ENCODE measurements around the gene MGAT4C.
"Not testable (repeated sequence)": the region's sequence is repeated elsewhere in the genome, so short reads cannot be mapped to it uniquely, and the experiment has no call there.

MGAT4C gene

DNA sequence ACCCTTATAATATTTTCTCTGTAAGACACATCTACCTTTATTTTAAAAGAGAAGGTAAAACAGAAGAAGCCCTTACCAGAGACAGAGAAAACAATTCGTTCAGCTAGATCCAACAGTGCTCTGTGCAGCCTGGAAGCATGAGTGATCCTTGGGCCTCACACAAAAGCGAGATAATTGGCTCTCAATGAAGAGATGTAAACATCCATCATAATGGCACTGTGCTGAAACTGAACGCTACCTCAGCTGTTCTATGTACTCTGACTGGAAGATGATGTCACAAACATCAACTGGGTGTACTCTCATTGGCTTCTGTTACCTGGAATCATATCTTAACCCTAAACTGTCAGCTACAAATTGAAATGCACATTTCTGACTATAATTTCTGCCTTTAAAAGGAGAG, at the start of gene MGAT4C:
TSS of gene MGAT4C (minus strand) at position 229 of the 400 bp plus-strand sequence.
- no peak for DNase-seq (ENCODE audit: low read depth in 2 of 2, low spot score in 1 of 2)

DNA sequence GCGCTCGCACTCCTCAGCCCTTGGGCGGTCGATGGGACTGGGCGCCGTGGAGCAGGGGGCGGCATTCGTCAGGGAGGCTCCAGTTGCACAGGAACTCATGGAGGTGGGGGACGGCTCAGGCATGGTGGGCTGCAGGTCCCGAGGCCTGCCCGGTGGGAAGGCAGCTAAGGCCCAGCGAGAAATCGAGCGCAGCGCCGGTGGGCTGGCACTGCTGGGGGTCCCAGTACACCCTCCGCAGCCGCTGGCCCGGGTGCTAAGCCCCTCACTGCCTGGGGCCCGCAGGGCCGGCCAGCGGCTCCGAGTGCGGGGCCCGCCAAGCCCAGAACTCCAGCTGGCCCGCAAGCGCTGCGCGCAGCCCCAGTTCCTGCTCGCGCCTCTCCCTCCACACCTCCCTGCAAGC, 40.2 kb upstream of the MGAT4C start:
- not testable (repeated sequence) for DNase-seq (ENCODE audit: low read depth in 2 of 2, low spot score in 1 of 2)

DNA sequence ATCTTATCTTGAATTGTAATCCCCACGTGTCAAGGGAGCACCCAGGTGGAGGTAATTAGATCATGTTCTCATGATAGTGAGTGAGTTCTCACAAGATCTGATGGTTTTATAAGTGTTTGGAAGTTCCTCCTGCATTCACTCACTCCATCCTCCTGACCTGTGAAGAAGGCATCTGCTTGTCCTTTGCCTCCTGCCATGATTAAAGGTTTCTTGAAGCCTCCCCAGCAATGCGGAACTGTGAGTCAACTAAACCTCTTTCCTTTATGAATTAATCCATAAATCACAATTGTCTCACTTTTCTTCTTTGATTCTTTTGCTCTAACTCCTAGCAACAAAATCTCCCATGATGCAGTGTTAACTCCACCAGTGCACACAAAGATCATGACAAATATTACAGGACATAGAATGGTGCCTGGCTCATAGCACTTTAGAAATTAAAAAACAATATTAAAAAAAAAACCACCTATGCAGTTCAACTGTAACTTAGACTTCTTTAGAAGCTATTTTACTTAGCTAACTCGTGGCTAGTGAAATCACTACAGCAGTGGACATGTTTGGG, 37.6 kb upstream of the MGAT4C start:
- no peak for DNase-seq (ENCODE audit: low read depth in 2 of 2, low spot score in 1 of 2)

DNA sequence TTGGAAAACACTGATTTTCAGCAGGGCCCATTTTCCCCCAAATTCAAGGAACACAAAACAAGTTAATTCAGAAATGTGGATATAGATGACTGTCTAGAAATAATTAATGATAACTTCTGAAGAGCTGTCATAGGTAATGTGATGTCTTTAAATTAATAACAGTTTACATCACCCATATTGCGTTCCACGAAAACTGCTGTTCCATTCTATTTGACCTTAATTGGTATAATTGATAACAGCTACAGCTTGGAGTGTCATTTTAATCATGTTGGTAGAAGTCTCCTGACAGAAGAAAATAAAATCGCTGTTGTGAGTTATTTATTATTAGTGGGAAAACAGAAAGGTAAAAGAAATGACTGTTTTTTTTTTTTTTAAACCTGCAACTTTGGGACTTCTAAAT, 36.3 kb upstream of the MGAT4C start:
- no peak for DNase-seq (ENCODE audit: low read depth in 2 of 2, low spot score in 1 of 2)

DNA sequence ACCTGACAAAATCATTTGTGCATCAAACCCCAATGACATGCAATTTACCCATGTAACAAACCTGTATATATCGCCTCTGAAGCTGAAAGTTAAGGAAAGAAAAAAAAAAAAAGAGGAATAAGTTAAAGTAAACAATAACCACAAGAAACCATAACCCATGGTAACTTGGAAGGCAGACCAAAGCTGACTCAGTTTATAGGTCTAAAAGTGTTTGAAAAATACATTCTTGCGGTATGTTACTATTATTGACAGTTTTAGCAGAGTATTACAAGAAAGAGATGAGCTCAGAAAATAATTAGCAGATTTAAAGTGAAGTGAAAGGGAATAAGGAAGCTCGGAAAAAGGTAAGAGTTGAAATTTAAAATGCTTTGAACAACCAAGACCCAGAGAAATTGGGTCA, 34.4 kb upstream of the MGAT4C start:
- no peak for DNase-seq (ENCODE audit: low read depth in 2 of 2, low spot score in 1 of 2)

DNA sequence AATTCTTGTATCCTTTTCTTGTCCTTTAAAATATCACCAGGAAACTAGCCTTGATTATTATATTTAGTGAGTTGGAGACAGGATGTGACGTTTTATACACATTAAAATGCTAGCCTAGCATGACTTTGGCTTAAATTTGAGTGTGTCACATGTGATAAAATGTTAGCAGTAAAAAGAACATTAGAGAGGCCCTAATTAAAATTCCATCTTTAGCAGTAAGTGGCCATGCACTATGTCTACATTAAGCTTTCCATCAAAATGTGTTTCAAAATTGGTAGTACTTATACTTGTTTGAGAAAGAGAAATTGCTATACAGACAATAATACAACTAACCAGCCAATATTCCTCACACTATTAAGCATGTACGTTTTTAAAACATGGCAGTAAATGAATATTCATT, 29.9 kb upstream of the MGAT4C start:
- DNase-seq (ENCODE audit: low read depth in 2 of 2, low spot score in 1 of 2) = no peak

DNA sequence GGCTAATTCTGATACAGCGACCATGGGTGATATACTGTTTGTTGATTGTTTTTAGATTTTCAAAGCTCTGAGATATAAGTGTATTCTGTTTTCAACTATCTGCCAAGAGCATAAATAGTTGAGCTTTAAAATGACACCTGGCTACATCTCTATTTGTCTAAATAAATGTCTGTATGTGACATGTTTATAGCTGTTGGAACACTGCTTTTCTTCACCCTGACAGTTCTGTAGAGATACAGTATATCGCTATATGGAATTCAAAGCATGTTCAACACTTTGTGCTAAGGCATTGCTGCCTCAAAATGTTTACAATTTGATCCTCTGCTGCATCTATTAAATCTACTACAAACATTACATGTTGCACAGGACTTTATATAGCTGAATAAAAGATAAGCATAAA, 27.4 kb upstream of the MGAT4C start:
- DNase-seq (ENCODE audit: low read depth in 2 of 2, low spot score in 1 of 2) = no peak

DNA sequence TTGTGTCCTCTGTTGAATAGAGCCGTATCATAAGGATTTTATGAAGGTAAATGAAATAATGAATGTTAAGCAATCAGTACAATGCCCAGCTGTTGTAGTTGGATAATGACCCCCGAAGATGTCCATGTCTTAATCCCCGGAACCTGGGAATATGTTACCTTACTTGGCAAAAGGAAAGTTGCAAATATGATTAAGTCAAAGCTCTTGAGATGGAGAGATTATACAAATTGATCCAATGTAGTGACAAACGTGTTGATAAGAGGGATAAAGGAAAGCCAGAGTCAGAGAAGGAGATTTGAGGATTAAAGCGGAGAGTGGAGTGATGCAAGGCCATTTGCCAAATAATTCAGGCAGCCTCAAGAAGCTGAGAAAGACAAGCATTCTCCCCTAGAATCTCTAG, 19.2 kb upstream of the MGAT4C start:
- DNase-seq (ENCODE audit: low read depth in 2 of 2, low spot score in 1 of 2) = no peak

DNA sequence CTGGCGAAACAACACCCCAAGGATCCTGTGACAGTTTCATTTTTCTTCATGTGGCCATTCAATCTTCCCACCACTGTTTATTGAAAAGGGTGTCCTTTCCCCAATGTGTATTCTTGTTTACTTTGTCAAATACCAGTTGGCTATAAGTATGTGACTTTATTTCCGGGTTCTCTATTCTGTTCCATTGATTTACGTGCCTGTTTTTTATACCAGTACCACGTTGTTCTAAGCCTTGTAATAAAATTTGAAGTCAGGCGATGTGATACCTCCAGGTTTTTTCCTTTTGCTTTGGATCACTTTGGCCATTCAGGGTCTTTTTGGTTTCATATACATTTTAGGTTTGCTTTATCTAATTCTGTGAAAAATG, 9.1 kb upstream of the MGAT4C start:
- no peak for DNase-seq (ENCODE audit: low read depth in 2 of 2, low spot score in 1 of 2)

DNA sequence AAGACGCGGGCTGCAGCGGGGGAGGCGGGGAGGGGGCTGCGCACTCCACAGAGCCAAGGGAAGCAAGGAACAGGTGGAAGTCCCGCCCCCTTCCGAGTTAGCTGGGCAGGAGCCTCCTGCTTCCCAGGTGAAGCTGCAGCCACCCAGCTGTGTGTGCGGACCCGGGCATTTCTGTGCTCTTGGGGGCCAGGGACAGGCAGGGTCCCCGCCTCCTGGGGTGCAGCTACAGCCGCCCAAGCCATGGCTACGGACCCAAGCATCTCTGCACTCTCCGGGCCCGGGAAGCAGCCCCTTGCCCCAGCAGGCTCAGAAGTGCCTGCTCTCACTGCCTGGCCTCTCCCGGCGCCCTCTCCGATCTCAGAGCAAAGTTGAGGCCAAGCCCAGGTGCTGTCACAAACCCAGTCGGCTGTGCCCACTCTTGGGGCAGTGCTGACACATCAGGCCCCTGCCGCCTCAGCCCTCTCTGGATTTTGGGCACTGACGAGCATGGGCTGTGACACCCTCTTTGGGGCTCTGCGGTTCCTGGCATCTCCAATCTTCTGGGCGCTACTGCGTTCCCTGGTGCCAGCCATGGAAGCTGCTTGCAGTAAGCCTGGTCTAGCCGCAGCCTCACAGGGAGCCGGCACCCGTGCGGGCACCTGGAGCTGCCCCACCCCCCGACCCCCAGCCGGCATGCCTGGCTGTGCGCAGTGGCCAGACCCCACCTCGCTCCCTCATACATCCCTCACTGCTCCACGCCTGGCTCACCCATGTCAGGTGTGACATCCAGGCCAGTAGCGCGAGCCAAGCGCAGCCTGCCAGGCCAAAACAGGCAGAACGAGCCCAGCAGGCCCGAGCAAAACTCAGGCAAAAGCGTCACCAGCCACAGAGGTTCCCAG, 8.5 kb upstream of the MGAT4C start:
- no peak for DNase-seq (ENCODE audit: low read depth in 2 of 2, low spot score in 1 of 2)

DNA sequence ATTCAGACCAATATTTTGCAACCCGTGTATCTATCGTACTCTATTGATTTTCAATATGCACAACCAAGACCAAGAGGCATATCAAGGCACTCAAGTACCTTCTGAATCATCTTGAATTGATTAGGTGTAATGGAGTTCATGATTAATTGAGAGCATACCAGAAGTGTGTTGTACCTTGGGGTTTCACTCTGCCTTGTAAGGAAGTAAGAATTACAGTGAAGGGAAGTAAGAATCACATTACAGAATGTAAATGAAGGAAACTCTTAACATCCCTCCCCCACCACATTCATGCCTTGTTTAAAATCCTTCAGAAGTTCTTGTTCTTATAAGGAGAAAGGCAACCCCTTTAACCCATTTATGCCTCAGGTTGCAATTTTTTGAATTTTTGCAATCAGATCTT, 5.4 kb upstream of the MGAT4C start:
- no peak for DNase-seq (ENCODE audit: low read depth in 2 of 2, low spot score in 1 of 2)

DNA sequence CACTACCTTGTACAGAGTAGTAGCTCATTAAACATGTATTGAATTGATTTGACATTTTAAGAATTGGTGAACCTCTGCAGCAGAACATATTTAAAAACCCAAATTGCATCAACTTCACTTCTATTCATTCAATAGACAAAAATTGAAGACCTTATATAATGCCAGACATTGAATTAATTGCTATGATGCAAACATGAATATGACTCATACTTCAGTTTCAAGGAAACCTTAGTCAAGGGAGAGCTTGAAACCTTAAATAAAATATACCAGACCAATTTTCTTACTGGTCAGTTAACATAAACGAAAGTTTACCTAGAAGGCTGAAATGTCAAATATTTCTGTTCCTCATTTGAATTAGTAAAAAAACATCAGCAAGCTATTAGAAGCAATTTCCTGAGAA, 5.0 kb upstream of the MGAT4C start:
- no peak for DNase-seq (ENCODE audit: low read depth in 2 of 2, low spot score in 1 of 2)

DNA sequence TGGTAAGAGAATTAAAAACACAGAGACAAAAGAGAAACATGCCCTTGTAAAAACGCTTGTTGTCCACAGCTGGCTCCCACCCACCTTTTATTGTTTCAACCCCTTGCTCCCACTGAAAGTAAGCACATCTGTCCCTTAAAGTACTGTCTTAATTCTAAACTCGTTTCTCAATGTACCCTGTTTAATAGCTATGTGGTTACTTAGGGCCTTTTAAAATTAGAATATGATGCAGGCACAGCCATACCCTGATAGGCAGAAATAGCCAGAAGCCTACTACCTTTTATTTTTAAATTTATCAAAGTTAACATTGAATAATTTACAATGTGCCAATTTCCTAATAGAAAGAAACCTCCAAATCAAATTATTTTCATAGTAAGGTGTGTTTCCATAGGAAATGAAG, 4.0 kb upstream of the MGAT4C start:
- DNase-seq (ENCODE audit: low read depth in 2 of 2, low spot score in 1 of 2) = no peak

DNA sequence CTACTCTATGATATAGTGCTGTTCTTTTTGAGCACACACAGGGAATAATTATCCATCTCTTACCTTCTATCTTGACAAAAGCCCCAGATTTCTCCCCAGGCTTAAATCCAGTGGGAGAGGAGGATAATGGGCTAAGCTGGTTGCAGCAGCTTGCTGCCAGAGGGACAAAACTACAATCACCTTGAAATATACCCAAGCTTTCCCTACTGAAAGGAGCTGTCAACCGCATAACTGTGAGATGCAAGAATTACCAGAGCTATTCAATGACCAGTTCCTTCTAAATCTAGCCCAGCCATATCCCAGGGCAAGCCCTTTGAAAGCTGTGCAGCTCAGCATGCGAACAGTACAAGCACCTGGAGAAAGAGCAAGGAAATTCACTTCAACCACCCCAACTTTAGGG, 943 bp upstream of the MGAT4C start:
- no peak for DNase-seq (ENCODE audit: low read depth in 2 of 2, low spot score in 1 of 2)

DNA sequence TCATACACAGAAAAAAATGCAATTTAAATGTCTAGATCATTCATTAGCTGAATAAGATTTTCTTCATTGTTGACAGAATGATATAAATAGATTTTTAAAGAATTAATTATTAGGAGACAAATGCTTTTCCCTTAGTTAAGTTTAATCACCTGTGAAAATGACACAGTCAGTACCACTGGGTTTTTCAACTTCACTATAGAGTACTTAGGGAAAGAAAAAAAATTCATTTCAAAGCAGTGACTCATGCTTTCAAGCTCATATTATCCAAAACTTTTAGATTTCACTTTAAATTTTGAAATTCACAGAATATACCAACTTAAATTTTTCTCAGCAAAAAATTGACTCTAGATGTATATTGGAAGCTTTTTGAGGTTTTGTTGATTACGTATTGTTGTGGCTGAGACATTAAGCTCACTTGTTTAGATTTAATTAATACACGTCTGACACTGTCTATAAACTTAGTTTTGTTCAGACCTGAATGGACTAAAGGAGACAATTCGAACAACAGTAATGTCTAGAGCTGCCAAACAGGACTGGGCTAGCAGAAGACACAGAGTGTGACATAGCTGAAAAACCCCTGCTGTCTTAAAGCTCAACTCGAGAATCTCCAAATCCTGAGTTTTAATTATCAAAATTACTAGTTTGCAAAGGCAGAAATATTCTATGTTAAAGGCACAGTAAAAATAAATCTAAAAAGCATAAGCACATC, 1.6 kb downstream of the MGAT4C start:
- DNase-seq (ENCODE audit: low read depth in 2 of 2, low spot score in 1 of 2) = no peak

DNA sequence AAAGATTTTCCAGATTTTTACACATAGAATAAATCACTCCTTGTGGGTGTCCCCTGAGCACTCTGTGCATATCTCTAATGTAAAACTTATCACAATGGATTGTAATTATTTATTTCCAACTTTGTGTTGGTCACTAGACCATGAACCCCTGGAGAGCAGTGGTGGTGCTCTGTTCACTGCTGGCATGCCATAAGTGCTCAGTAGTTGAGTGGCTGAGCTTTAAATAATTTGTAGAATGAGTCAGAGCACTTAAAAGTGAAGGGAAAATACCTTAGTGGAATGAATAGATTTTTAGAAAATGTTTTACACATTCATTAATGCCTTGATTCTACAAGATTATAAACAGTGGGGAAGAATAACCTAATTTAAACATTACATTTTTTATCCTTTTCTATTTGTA, 6.3 kb downstream of the MGAT4C start:
- DNase-seq (ENCODE audit: low read depth in 2 of 2, low spot score in 1 of 2) = no peak

DNA sequence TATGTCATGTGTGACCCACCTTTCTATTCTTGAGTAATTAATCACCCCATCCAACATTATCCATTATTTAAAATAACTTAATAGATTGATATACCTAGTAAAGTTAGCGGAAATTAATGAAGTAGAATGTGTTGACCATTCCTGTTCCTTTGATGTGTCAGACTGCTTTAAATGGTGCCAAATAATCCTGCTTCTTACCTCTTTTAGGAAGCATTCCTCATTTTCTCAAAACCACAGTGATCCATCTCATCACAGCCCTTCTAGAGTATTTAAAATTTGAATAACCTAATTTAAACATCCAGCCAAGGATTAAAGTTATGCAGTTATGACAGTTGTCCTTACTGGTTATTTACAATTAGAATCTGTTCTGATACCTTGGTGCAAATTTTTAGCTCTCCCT, 6.9 kb downstream of the MGAT4C start:
- no peak for DNase-seq (ENCODE audit: low read depth in 2 of 2, low spot score in 1 of 2)

DNA sequence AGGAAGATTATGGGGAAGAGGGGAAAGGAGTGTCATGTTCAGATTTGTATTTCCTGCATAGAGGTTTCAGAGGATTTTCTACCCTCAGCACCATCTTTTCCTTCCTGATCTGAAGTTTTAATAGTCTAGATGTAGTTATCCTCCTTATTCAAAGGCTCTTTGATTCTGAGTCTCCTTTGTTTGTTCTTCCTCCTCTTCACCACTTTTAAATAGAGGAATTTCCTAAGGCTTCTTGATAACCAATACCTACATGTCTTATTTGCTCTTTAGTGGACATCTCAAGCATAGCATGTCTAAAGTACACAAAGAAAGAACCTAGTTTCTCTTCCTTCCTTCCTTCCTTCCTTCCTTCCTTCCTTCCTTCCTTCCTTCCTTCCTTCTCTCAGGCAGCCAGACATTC, 8.3 kb downstream of the MGAT4C start:
- DNase-seq (ENCODE audit: low read depth in 2 of 2, low spot score in 1 of 2) = no peak

DNA sequence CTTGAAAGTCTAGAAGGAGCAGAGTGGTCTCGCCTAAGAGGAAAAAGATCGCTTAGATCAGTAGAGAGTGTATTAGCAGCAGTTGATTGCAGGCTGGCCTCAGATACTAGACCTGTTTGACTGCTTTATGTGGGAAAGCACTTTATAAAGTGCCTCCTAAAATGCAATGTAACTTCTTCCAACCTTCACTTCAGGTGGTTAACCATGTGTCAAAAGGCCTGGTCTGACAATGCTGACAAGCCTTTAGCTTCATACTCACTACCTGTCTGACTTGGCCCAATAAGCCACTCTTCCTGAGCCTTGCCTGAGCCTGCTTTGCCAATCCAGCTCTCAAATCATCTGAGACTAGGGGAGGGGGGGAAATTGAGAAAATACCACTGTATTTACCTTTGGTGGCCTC, 14.6 kb downstream of the MGAT4C start:
- no peak for DNase-seq (ENCODE audit: low read depth in 2 of 2, low spot score in 1 of 2)

DNA sequence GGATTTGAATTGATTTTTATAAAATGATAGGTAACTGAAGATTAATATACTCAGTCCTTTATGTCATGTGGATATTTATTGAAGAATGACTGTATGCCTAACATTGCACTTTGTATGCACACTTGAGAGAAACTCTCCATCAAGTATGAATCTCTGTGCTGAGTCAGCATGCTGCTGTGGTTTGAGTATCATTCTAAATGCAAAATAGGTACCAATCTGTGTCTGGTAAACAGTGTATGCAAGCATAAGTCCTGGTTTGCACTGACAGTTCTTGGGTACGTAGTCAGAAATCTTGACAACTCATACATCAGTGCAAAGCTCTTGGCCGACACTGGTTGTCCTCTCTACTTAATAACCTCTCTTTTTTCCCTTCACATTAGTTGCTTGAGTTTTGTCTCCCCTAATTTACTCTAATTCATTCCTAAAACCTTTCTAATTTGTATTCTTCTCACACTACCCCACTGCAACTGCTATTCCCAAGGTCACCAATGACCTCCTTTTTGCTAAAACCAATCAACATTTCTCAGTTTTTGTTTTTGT, 21.8 kb downstream of the MGAT4C start:
- DNase-seq (ENCODE audit: low read depth in 2 of 2, low spot score in 1 of 2) = no peak

DNA sequence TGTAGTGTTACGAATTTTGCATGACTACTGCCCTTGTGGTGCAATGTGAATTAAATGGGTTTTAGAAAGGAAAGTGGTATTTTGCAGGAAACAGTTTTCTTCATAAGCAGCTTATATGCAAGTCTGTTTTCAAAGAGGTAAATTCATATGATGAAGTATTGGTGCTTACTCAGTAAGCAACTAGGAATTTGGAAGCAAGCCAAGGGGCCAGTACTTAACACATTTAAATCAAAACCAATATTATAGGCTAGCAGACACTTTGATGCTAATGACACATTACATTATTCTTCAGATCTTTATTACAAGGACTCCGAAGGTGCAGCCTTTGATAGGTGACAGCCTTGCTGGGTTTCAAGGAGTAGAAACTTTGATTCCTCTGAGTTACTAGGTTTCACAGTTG, 23.1 kb downstream of the MGAT4C start:
- no peak for DNase-seq (ENCODE audit: low read depth in 2 of 2, low spot score in 1 of 2)

DNA sequence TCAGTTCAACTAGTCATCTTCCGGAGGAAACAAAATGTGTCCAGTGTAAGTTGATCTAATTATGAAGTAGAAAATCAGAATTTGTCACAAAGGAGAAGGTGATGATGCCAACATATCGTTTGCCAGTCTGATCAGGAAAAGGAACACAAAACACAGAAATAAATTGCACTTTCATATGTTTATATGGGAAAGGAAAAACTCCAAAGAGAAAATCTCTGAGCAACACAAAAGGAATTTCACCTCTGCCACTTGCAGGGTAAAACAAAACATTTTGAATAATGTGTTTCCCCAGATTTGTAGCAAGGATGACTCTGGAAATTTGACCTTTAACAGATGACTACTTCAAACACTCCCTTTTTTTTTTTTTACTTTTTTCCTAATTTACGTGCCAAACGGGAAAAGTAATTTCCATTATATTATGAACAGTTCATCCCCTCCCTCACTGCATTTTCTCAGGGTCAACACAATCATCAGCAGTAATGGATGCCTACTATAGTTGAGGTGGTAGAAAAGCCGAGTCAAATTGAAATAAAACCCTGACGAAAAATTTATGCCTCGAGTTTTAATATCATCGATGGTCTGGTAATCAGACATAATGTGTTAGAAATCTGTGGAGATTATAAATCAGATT, 25.6 kb downstream of the MGAT4C start:
- no peak for DNase-seq (ENCODE audit: low read depth in 2 of 2, low spot score in 1 of 2)
